Panc1 (cell line): ENCODE results near the gene CAPN10.

Experiments
- POLR2AphosphoS5 ChIP-seq: IDR thresholded peaks from 2 replicates; pipeline ENCODE4 v1.6.1; 2012; ENCODE audit warnings: mild to moderate bottlenecking, low read depth, low read length, moderate library complexity
- SIN3A ChIP-seq: IDR thresholded peaks from 2 replicates; pipeline ENCODE4 v1.6.1; 2012; ENCODE audit warnings: low read depth, mild to moderate bottlenecking, low read length, moderate library complexity, borderline replicate concordance; ENCODE audit not compliant: insufficient read depth
- TCF7L2 ChIP-seq: IDR thresholded peaks from 2 replicates; pipeline ENCODE4 v1.6.1; 2011; ENCODE audit warnings: mild to moderate bottlenecking, low read depth, low read length, inconsistent platforms
- TF ChIP-seq, protein P1 (sequence below): fragments of 450-650 bp; IDR thresholded peaks from 2 replicates; pipeline ENCODE4 v1.5.1; 2017; ENCODE audit warnings: mild to moderate bottlenecking
- TF ChIP-seq, protein P2 (sequence below), 2 experiments: IDR thresholded peaks; 2 replicates each; pipeline ENCODE4 v1.6.1; 2011 to 2012; ENCODE audit warnings: low read depth in 2 of 2, control low read depth in 1 of 2, low read length in 1 of 2, mild to moderate bottlenecking in 1 of 2, moderate library complexity in 1 of 2; ENCODE audit not compliant: insufficient read depth in 1 of 2

DNA sequence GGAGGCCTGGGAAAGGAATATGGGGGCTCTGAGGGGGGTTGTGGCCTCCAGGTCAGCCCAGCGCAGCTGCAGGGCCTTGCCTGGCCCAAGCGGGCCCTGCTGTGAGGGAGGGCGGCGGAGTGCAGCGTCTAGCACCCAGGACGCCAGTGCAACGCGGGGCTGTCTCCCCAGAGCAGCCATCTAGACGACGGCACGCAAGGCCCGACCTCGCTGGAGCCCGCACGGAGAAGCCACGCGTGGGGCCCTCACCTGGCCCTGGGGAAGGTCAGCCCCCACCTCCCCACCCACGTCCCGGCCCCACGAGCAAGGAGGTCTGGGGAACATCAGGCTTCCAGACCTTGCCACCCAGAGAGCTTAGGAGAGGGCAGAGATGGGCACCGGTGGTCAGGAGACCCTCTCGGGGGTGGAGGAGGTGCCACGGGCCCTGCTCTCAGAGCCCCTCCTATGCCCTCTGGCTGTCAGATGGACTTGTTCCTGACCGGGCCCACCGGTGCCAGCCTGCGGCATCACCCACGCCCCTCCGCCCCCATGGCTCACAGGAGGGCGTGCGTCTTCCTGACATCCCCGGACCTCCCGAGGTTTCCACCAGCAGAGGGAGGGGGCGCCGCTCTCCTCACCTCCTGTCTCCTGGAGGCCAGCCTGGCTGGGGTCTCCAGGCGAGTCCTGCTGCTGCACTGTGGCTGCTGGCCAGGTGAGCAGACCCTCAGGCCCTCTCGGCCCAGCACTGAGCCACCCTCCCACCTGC lies 55.7 kb downstream of the CAPN10 start:
- TF ChIP-seq, protein P1, sequence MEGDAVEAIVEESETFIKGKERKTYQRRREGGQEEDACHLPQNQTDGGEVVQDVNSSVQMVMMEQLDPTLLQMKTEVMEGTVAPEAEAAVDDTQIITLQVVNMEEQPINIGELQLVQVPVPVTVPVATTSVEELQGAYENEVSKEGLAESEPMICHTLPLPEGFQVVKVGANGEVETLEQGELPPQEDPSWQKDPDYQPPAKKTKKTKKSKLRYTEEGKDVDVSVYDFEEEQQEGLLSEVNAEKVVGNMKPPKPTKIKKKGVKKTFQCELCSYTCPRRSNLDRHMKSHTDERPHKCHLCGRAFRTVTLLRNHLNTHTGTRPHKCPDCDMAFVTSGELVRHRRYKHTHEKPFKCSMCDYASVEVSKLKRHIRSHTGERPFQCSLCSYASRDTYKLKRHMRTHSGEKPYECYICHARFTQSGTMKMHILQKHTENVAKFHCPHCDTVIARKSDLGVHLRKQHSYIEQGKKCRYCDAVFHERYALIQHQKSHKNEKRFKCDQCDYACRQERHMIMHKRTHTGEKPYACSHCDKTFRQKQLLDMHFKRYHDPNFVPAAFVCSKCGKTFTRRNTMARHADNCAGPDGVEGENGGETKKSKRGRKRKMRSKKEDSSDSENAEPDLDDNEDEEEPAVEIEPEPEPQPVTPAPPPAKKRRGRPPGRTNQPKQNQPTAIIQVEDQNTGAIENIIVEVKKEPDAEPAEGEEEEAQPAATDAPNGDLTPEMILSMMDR = no peak
- TF ChIP-seq POLR2AphosphoS5 (no peak), SIN3A (no peak), TCF7L2 (no peak)
- TF ChIP-seq, protein P2, sequence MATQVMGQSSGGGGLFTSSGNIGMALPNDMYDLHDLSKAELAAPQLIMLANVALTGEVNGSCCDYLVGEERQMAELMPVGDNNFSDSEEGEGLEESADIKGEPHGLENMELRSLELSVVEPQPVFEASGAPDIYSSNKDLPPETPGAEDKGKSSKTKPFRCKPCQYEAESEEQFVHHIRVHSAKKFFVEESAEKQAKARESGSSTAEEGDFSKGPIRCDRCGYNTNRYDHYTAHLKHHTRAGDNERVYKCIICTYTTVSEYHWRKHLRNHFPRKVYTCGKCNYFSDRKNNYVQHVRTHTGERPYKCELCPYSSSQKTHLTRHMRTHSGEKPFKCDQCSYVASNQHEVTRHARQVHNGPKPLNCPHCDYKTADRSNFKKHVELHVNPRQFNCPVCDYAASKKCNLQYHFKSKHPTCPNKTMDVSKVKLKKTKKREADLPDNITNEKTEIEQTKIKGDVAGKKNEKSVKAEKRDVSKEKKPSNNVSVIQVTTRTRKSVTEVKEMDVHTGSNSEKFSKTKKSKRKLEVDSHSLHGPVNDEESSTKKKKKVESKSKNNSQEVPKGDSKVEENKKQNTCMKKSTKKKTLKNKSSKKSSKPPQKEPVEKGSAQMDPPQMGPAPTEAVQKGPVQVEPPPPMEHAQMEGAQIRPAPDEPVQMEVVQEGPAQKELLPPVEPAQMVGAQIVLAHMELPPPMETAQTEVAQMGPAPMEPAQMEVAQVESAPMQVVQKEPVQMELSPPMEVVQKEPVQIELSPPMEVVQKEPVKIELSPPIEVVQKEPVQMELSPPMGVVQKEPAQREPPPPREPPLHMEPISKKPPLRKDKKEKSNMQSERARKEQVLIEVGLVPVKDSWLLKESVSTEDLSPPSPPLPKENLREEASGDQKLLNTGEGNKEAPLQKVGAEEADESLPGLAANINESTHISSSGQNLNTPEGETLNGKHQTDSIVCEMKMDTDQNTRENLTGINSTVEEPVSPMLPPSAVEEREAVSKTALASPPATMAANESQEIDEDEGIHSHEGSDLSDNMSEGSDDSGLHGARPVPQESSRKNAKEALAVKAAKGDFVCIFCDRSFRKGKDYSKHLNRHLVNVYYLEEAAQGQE (IDR thresholded peaks at IDR 0.05; ENCODE audit: insufficient read depth in 1 of 2, low read depth in 2 of 2, low read length in 1 of 2) = no peak
